Natural killer cell (primary cell): Measurements from ENCODE around the gene PJVK. TPM values are rescaled to one million over a fixed set of nuclear protein-coding genes. Genes with fewer than 3 reads are reported as not detected.
"Not testable (repeated sequence)": the region's sequence is repeated elsewhere in the genome, so short reads cannot be mapped to it uniquely, and the experiment has no call there.

Experiments used
- ATAC-seq, 3 donors: fragments of 150-1000 bp in 2 of 3; fragments of 200-7000 bp in 1 of 3; cut with Tn5 transposase; 1 replicate in 1 of 3; 2 replicates in 2 of 3; pipeline ENCODE4 v1.10.0; 2021; ENCODE audit warnings: mild to moderate bottlenecking in 2 of 3, moderate library complexity in 2 of 3
- DNase-seq, 2 donors: peaks; one replicate each; pipeline versions ENCODE4 v3.0.0 to v3.0.0-alpha.2; 2013 to 2021; ENCODE audit warnings: mixed read lengths in 1 of 2
- H3K27ac ChIP-seq: one replicate; pipeline ENCODE4 v1.5.1; 2013; ENCODE audit warnings: mild to moderate bottlenecking, low read length
- H3K27me3 ChIP-seq: one replicate; pipeline ENCODE4 v1.6.1; 2013; ENCODE audit warnings: low read length; ENCODE audit not compliant: control insufficient read depth, insufficient read depth
- H3K36me3 ChIP-seq: one replicate; pipeline ENCODE4 v1.6.1; 2013; ENCODE audit warnings: low read length; ENCODE audit not compliant: control insufficient read depth, insufficient read depth
- H3K4me1 ChIP-seq: one replicate; pipeline ENCODE4 v1.6.1; 2013; ENCODE audit warnings: low read length; ENCODE audit not compliant: control insufficient read depth, insufficient read depth
- H3K4me3 ChIP-seq: one replicate; pipeline ENCODE4 v1.5.1; 2013; ENCODE audit warnings: low read length
- H3K9me3 ChIP-seq: one replicate; pipeline ENCODE4 v1.6.1; 2013; ENCODE audit warnings: low read length; ENCODE audit not compliant: control insufficient read depth, insufficient read depth
- H3K27ac Mint-ChIP-seq, 2 donors: one replicate each; pipeline ENCODE4 v1.8.0; 2022; ENCODE audit warnings: mild to moderate bottlenecking in 2 of 2, mixed read lengths in 2 of 2, moderate library complexity in 1 of 2
- H3K27me3 Mint-ChIP-seq, 2 donors: one replicate each; pipeline ENCODE4 v1.8.0; 2022; ENCODE audit warnings: low read depth in 2 of 2, mixed read lengths in 2 of 2
- H3K36me3 Mint-ChIP-seq: one replicate; pipeline ENCODE4 v1.8.0; 2022; ENCODE audit warnings: mixed read lengths
- H3K4me1 Mint-ChIP-seq, 2 donors: one replicate each; pipeline ENCODE4 v1.8.0; 2022; ENCODE audit warnings: mixed read lengths in 2 of 2
- H3K4me3 Mint-ChIP-seq: one replicate; pipeline ENCODE4 v1.8.0; 2022; ENCODE audit warnings: mild to moderate bottlenecking, moderate library complexity, mixed read lengths
- H3K9me3 Mint-ChIP-seq, 2 donors: one replicate each; pipeline ENCODE4 v1.8.0; 2022; ENCODE audit warnings: mixed read lengths in 2 of 2
- CTCF ChIP-seq: fragments of 200-600 bp; IDR thresholded peaks from one replicate; pipeline ENCODE4 v1.8.0; 2022; ENCODE audit warnings: antibody characterized with exemption
- WGBS: methylation state at CpG from one replicate; pipeline ENCODE4 v1.1.7; 2013; ENCODE audit warnings: missing lambda C conversion rate; ENCODE audit not compliant: insufficient coverage; 5-methylcytosine and 5-hydroxymethylcytosine counted together
- intact Hi-C: fragments of 100-400 bp; cut with micrococcal nuclease; formaldehyde crosslinking; loops from one replicate; pipeline ENCODE4 v1.14.2; 2022
- total RNA-seq, 4 donors: library from RNA; stranded (reverse); fragments of 120-200 nt in 1 of 4; gene quantifications; one replicate each; pipeline versions ENCODE4 v1.2.3 to v1.2.4, GENCODE V29; 2013 to 2022

The PJVK gene
- total RNA-seq, 3 donors from 2014 or later (not counting 1 experiment from before 2014, with no cell fraction given), result 1.3 to 2.7 (median 2.5) TPM

- Mint-ChIP-seq H3K9me3 (no peaks in the 10 kb centered on the region), H3K4me1 (no peaks in the 10 kb centered on the region), H3K36me3 (no peaks in the 10 kb centered on the region), H3K4me3 (no peak overlapping the region), H3K27ac (no peak overlapping the region), H3K27me3 (peaks cover 5 to 15% of the 10 kb centered on the region in 2 donors)
- Histone ChIP-seq H3K27me3 (no peaks in the 10 kb centered on the region), H3K27ac (no peak overlapping the region), H3K4me3 (no peak overlapping the region), H3K4me1 (no peaks in the 10 kb centered on the region), H3K36me3 (no peaks in the 10 kb centered on the region), H3K9me3 (no peaks in the 10 kb centered on the region)
- no peak for TF ChIP-seq CTCF
- WGBS, result 96% methylated on average over 10 of the region's 11 CpGs
- ATAC-seq (no peak), DNase-seq (no peak)
- intact Hi-C loops, result no loop called here
Measured at GRCh38 chr2:178457390-178457886, 6.3 kb downstream of the PJVK start.

- Histone ChIP-seq H3K36me3 (no peaks in the 10 kb centered on the region), H3K4me3 (no peak overlapping the region), H3K9me3 (no peaks in the 10 kb centered on the region), H3K27me3 (no peaks in the 10 kb centered on the region), H3K27ac (no peak overlapping the region), H3K4me1 (no peaks in the 10 kb centered on the region)
- Mint-ChIP-seq H3K27ac (no peak overlapping the region), H3K27me3 (no peaks in the 10 kb centered on the region), H3K4me3 (no peak overlapping the region), H3K4me1 (no peaks in the 10 kb centered on the region), H3K36me3 (no peaks in the 10 kb centered on the region), H3K9me3 (no peaks in the 10 kb centered on the region)
- WGBS, result 94% methylated on average over 6 of the region's 7 CpGs
- intact Hi-C loops, result no loop called here
- DNase-seq (no peak), ATAC-seq (no peak)
- TF ChIP-seq CTCF, result no peak
Measured at GRCh38 chr2:178469219-178469849, 18.2 kb downstream of the PJVK start.

GRCh38 chr2:178471313-178471712, 20.1 kb downstream of the PJVK start:
- H3K4me3 ChIP-seq, intact Hi-C loops, H3K9me3 ChIP-seq, H3K4me1 Mint-ChIP-seq, ATAC-seq, DNase-seq, H3K27ac Mint-ChIP-seq, H3K4me3 Mint-ChIP-seq, H3K9me3 Mint-ChIP-seq, H3K27me3 Mint-ChIP-seq, H3K27me3 ChIP-seq, H3K36me3 Mint-ChIP-seq, H3K27ac ChIP-seq, H3K4me1 ChIP-seq, H3K36me3 ChIP-seq: not testable (repeated sequence)
- WGBS, result 100% methylated on average over 4 of the region's 5 CpGs

GRCh38 chr2:178473373-178473772, 22.2 kb downstream of the PJVK start:
- no peak for ATAC-seq
- no peaks in the 10 kb centered on the region for H3K27me3 Mint-ChIP-seq
- Histone ChIP-seq H3K9me3 (no peaks in the 10 kb centered on the region), H3K36me3 (no peaks in the 10 kb centered on the region), H3K27ac (no peak overlapping the region), H3K27me3 (no peaks in the 10 kb centered on the region), H3K4me1 (peaks cover 2% of the 10 kb centered on the region), H3K4me3 (no peak overlapping the region)
- H3K9me3 Mint-ChIP-seq, result no peaks in the 10 kb centered on the region
- no peak overlapping the region for H3K27ac Mint-ChIP-seq
- peaks cover 2 to 3% of the 10 kb centered on the region in 2 donors for H3K4me1 Mint-ChIP-seq
- TF ChIP-seq CTCF, result no peak
- DNase-seq, result no peak
- 98% methylated on average over 2 of the region's 2 CpGs for WGBS
- H3K36me3 Mint-ChIP-seq, result no peaks in the 10 kb centered on the region
- intact Hi-C loops, result no loop called here
- H3K4me3 Mint-ChIP-seq, result no peak overlapping the region
